Erythroblast (primary cell): ENCODE results near the gene NSD1.
"Not testable (repeated sequence)": the region's sequence is repeated elsewhere in the genome, so short reads cannot be mapped to it uniquely, and the experiment has no call there.

ENCODE experiments used
- DNase-seq, 2 experiments: peaks; one replicate each; lab custom pipeline; 2025; lab: John Stamatoyannopoulos, UW
- GATA1 ChIP-seq: IDR thresholded peaks from 2 replicates; pipeline ENCODE4 v1.6.1; 2011; ENCODE audit warnings: low read depth, mild to moderate bottlenecking, control low read depth, low read length, moderate library complexity
- POLR2A ChIP-seq: IDR thresholded peaks from 2 replicates; pipeline ENCODE4 v1.6.1; 2011; ENCODE audit warnings: mild to moderate bottlenecking, low read length

The NSD1 gene

GRCh38 chr5:177154003-177154643 is 20.6 kb downstream of the NSD1 start:
- TF ChIP-seq GATA1 (no peak), POLR2A (no peak)
- no peak for DNase-seq

GRCh38 chr5:177162379-177162778 is 28.8 kb downstream of the NSD1 start:
- TF ChIP-seq GATA1 (no peak), POLR2A (no peak)
- no peak for DNase-seq

GRCh38 chr5:177163500-177163899 is 29.9 kb downstream of the NSD1 start:
- DNase-seq, result no peak
- TF ChIP-seq POLR2A, result no peak

- TF ChIP-seq POLR2A (no peak), GATA1 (no peak)
- no peak for DNase-seq
Observed at GRCh38 chr5:177169271-177169670, 35.7 kb downstream of the NSD1 start.

- no peak for DNase-seq
- TF ChIP-seq POLR2A, result no peak
- TF ChIP-seq GATA1, result no peak
Observed at GRCh38 chr5:177171961-177172360, 38.4 kb downstream of the NSD1 start.

GRCh38 chr5:177175336-177175735 is 41.8 kb downstream of the NSD1 start:
- TF ChIP-seq POLR2A (no peak), GATA1 (no peak)
- DNase-seq, result no peak

- TF ChIP-seq POLR2A, result no peak
- no peak for TF ChIP-seq GATA1
Observed at GRCh38 chr5:177176175-177176711, 42.7 kb downstream of the NSD1 start.

GRCh38 chr5:177177847-177178437 is 44.4 kb downstream of the NSD1 start:
- not testable (repeated sequence) for DNase-seq

More at GRCh38 chr5:177176175-177176711, 42.7 kb downstream of the NSD1 start:
- DNase-seq, result no peak

GRCh38 chr5:177178733-177179304 is 45.2 kb downstream of the NSD1 start:
- TF ChIP-seq POLR2A, result no peak
- TF ChIP-seq GATA1, result no peak
- DNase-seq, result no peak

- no peak for TF ChIP-seq GATA1
- DNase-seq, result no peak
Observed at GRCh38 chr5:177179431-177179830, 45.9 kb downstream of the NSD1 start.

GRCh38 chr5:177183142-177183541 is 49.6 kb downstream of the NSD1 start:
- TF ChIP-seq POLR2A (no peak), GATA1 (no peak)
- no peak for DNase-seq

- no peak for TF ChIP-seq POLR2A
- no peak for TF ChIP-seq GATA1
- no peak for DNase-seq
Observed at GRCh38 chr5:177183766-177184360, 50.3 kb downstream of the NSD1 start.

GRCh38 chr5:177185993-177186392 is 52.4 kb downstream of the NSD1 start:
- TF ChIP-seq GATA1, result no peak
- no peak for TF ChIP-seq POLR2A
- DNase-seq, result no peak

GRCh38 chr5:177186645-177187044 is 53.1 kb downstream of the NSD1 start:
- no peak for TF ChIP-seq POLR2A
- no peak for TF ChIP-seq GATA1
- no peak for DNase-seq
